DND-41 (cell line): ENCODE data around the gene GNA14.

Experiments
- CTCF ChIP-seq: IDR thresholded peaks from 2 replicates; pipeline ENCODE4 v1.5.1; 2012; ENCODE audit warnings: borderline replicate concordance, low read length, moderate library complexity, mild to moderate bottlenecking; ENCODE audit not compliant: poor library complexity, severe bottlenecking; ENCODE audit errors: extremely low read depth
- EZH2 ChIP-seq: IDR thresholded peaks from 3 replicates; pipeline ENCODE4 v1.6.1; 2012; ENCODE audit warnings: borderline replicate concordance, low read depth, mild to moderate bottlenecking, moderate library complexity, low read length, inconsistent platforms; ENCODE audit not compliant: severe bottlenecking

GRCh38 chr9:77679661-77680368 is 31.7 kb upstream of the GNA14 start:
- TF ChIP-seq CTCF (no peak), EZH2 (no peak)
